8988T (cell line): ENCODE measurements around the gene CYP2E1.
"Not testable (repeated sequence)": the region's sequence is repeated elsewhere in the genome, so short reads cannot be mapped to it uniquely, and the experiment has no call there.

Source experiments
- DNase-seq: peaks from one replicate; pipeline ENCODE4 v3.0.0; 2011

CYP2E1 gene

GRCh38 chr10:133577037-133577436, 49.9 kb downstream of the CYP2E1 start:
- DNase-seq, result not testable (repeated sequence)
